RCC 7860 (cell line): Measurements from ENCODE around the gene PWWP2A.

Experiments
- DNase-seq: peaks from one replicate; pipeline ENCODE4 v3.0.0-alpha.2; 2015; ENCODE audit warnings: low spot score
- FAIRE-seq: peaks from 2 replicates; lab custom pipeline; 2012; peaks lifted over from hg19 to GRCh38; lab: Jason Lieb, UNC

PWWP2A gene

DNA sequence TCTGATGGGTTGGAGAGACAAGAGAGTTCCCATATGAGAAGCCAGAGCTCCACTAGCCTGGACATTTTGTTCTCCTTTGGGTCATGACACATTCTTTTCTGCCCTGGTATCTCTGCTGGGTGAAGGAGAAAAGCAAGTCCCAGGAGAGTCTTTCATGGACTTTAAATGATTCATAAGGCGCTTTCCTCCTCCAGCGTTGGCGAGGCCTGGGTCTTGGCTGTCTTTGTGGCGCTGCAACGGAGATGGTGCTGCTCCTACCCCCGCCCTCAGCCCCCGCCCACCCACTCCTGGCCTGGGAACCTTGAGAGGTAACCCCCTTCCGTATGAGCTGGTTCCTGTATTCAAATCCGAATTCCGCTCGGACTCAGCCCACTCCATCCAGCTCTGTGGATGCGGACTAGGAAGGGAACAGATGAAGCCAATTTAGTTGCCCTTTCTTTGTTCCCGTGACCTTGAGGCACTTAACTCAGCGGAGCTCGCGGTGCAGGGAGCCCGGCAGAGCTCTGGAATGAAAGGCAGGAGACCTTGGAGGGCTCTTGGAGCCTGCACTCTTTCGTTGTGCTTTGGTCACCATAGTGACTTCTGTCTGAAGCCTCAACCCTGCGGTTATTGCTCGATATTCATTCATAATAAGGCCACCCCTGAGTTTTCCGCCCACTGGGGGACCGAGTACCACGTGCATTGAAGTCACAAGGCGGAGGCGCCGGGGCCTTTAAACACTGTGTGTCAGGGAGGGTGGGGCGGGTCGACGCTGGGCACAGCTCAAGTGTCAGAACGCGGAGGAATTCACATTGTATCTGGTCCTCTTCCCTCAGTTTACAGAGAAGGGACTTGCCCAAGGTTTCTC, 14.0 kb upstream of the PWWP2A start:
- no peak for FAIRE-seq
- no peak for DNase-seq

DNA sequence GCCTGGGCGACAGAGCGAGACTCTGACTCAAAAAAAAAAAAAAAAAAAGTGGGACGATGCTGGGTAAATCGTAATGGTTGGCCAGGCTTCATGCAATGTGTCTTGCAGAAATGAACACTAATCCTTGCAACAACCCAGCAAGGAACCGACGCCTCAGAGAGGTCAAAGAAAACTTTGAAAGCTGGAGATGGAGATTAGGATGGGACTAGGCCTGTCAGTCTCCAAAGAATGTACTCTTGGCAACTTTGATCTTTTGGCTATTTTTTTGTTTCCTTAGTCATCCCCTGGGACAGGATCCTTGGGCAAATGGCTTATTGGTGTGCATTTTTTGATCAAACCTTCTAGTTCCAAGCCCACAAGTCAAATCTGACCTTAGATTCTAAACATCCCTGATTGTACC, 10.6 kb upstream of the PWWP2A start:
- FAIRE-seq (no peak), DNase-seq (no peak)

DNA sequence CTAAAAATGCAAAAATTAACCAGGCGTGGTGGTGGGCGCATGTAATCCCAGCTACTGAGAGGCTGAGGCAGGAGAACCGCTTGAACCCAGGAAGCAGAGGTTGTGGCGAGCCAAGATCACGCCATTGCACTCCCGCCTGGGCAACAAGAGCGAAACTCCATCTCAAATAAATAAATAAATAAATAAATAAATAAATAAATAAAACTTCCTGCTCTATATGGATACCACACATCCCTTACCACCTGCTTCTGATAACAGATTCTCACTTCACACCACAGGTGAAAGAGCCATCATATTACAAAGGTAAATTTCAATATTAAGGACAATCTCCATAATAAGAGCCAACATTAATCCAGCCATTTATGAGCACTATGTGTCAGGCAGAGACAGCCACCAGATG, 9.4 kb upstream of the PWWP2A start:
- no peak for DNase-seq
- FAIRE-seq, result no peak

DNA sequence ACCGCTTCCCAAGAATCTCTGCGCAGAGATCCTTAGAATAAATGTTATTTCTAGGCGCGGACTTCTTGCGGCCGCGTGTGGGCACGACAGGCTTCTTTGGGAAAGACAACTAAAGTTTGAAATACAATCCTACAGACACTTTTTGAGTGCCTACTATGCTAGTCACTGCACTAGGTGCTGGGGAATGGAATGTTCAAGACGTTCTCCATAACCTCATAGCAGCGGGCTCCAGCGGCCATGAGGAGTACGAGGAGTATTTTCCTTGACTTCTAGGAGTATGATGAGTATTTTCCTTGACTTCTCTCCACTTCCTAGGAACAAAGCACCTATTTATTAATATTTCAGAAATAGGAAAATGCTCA, 636 bp upstream of the PWWP2A start:
- DNase-seq (no peak), FAIRE-seq (no peak)

DNA sequence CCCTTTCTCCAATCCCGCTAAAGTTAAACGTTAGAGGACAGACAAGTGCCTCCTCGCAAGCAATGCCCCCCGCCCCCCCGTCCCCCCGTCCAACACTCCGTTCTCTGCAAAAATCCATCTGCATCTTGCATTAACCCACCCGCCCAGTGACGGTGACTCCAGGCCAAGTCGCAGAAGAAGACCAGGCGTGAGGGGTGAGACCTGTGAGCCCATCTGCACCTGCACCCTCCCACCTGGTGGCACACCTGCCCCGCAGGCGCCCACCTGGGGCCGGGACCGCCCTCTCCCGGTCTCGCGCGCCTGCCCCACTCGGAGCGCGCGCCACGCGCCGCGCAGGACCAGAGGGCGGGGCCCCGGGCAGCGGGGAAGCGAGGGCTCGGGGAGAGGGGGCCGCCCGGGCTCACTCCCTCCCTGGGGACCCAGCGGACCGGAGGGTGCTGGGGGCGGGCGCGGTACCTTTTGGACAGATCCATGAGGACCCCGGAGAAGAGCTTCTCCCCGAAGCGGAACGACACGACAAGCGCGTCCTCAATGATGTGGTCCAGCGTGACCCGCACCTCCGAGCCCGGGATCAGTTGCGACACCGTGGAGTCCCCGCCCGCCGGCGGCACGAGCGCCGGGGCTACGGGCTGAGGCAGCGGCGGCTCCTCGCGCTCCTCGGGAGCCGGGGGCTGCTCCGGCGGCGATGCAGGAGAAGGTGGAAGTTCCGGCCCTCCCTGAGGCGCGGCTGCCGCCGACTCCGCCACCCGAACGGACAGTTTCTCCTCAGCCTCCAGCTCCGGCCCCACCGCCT, 705 bp downstream of the PWWP2A start:
- FAIRE-seq (no peak), DNase-seq (no peak)

DNA sequence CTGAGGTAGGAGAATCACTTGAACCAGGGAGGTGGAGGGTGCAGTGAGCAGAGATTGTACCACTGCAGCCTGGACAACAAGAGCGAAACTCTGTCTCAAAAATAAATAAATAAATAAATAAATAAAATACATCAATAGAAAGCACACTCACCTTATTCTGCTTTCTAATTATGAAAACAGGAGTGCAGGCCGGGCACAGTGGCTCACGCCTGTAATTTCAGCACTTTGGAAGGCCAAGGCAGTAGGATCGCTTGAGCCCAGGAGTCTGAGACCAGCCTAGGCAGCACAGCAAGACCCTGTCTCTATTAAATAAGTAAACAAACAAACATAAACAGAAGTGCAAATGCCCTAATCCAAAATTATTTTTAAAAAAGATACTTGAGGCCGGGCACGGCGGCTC, 2.3 kb downstream of the PWWP2A start:
- no peak for FAIRE-seq
- no peak for DNase-seq

DNA sequence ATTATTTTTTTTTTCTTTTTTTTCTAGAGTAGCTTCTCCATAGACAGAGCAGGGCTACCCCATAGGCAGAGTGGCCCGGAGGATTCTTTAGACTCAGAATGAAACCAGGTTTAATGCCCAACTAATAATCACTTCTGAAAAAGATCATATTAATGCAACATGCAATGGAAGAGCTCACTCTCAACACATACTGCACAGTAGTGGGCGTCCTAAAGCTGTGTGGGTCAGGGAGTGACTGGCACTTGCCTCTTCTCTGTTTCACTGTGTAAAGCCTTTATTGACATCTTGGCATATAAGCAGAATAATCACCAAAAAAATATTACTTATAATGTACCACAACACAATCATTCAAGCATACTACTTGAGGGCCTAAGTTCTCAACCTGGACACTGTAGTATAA, 11.1 kb downstream of the PWWP2A start:
- FAIRE-seq, result no peak
- DNase-seq, result no peak

DNA sequence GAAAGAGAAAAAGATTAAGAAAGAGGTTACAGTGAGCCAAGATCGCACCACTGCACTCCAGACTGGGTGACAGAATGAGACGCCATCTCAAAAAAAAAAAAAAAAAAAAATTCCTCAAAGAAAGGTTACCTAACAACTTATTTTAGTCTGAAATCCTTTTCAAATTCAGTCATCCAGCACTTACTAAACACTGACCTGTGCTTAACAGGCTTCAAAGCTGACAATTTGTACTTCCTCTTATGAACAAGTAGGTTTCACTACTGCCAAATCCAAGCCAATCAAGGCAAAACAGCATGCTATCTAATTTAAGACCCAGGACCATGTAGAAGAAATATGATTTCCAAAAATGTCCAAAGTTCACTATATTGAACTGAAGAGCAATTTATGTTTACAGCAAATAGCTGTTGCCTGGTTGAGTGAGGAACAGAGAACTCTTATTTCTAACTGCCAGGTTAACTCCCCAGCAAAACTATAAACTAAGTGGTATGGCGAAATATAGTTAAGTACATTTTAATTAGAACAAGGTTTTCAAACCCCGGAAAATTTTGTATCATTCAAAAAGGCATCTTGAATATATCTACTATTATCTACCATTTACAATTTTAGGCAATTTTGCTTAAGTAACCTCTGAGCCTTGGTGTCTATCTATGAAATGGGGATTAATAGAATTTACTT, 13.4 kb downstream of the PWWP2A start:
- FAIRE-seq, result no peak

DNA sequence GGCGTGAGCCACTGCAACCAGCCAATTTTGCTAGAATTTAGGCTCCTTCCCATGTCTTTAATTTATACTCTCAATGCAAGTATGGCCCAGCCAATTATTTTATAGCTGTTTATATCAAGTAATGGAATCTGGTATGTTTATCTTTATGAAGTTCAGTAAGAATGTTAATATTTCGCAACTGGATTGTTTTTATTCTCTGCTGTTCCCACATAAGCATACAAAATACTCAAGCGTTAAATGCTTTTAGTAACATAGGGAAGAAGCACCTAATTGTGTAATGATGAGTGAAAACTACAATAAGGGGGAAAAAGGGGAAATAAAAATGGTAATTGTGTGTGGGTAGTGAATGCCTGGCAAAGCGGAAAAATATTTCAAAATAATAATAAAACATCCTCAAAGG, 21.3 kb downstream of the PWWP2A start:
- DNase-seq (no peak), FAIRE-seq (no peak)

More for the DNA sequence above, 13.4 kb downstream of the PWWP2A start:
- no peak for DNase-seq

DNA sequence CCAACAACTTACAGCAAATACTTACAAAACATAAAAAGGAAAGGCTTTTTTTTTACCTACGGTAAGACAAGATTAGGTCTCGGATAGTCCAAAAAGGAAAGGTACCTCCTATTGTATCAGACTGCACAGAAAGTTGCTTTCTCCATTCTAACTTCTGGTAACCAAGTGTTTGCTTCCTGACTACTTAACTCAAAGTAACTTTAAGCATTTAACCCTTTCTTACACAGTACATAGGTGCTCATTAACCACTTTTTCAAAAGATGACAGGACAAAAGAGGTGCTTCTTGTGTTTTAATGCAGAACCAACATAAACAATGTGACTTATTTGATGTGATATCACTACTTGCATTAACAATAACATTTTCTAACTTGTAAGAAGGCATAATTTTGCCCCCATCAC, 23.1 kb downstream of the PWWP2A start:
- FAIRE-seq (no peak), DNase-seq (no peak)

DNA sequence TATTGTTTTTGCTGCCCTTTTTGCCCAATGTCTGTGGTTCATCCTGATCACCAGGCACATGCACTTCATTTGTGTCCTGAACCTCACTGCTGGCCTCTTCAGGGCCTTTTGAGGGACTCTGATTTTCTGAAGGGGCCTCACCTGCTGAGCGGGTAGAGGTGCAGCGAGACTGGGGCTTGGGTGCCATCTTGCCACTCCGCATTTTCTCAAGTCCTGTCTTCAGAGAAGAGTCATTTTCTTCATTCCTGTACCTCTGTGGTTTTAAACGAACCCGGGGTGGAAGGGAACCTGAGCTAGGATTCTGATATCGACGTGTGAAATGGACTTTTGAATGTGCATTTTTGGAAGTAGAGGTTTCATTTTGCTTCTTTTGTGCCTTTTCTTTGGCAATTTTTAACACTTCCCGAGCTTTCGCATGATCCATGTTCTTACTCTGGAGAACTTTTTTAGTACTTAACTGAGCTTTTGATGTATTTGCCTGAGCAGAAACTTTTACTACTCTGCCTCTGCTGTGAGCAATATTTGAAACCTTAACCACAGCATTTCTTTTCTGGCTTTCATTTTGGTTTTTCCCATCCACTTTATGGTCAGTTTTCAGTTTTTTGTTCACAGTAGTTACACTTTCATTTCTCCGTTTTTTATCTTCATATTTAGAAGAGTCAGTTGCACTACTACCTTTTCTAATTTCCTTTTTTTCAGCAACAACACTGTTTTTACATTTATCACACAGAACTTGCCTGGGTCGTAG, 26.1 kb downstream of the PWWP2A start:
- no peak for DNase-seq
- FAIRE-seq, result no peak

DNA sequence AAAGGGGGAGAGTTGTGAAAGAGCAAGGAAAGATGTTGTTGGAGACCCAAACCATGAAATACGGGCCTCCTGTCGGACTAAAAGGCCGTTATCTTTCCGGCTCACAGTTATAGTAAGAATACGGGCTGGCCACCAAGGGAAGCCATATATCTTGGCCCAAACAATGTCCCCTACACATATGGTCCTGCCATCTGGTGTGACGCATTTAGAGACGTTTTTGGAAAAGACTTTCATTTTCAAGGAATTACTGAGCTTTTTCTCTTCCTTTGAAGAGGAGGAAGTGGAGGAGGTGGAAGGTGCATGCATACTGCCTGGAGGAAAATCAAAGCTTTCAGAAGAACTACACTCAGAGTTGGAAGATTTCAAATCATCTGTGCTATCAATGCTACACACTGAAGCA, 26.7 kb downstream of the PWWP2A start:
- no peak for FAIRE-seq

DNA sequence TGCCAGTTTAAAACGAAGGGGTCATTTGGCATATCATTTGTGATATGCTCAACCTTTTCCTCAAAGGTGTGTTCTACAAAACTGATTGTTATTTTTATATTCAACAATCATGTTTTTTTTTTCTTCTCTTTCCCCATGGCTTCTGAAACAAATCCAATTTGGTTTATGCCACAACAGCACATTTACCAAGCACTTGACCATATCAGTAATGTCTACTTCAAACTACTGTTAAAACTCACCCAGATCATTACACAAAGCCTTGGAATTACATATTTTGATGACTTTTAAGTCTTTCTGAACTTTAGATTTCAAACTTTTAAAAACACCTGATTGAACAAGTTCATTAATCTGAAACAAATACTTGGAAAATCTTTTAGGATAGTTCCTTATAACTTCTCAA, 29.2 kb downstream of the PWWP2A start:
- DNase-seq (no peak), FAIRE-seq (no peak)

More for the DNA sequence above, 26.7 kb downstream of the PWWP2A start:
- DNase-seq, result no peak

DNA sequence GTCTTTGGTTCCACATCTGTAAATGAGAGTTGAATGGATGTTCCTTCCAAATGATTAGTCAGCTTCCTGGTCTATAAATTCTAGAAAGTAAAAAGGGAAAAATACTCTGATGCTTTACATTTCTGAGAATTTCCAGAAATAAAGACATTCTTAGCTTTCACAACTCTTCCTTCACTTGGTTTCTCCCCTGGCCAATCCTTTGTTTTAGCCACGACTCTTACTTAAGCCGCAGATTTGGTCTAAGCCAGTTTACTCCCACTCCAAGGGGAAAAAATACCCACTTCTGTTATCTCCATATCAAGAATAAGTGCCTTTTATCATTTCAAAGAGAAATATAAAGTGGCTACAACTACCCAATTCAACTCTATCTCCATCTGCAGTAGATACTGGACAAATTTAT, 29.7 kb downstream of the PWWP2A start:
- FAIRE-seq (no peak), DNase-seq (no peak)

DNA sequence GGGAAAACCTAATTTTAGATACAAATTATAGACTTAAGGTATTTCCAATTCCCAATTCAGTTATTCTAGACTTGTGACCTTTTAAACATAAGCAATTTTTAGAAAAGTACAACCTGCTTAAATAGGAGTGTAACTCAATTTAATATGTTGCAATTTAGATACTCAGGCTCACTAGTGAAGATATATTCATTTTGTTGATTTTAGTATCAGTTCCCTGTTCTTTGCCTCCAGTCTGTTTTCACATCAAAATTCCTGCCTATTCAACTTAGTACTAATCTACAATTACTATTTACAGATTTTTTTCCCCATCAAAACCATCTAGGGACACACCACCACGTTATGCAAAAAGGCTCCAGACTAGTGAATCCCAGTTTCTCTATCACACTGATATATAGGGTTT, 30.4 kb downstream of the PWWP2A start:
- no peak for FAIRE-seq

DNA sequence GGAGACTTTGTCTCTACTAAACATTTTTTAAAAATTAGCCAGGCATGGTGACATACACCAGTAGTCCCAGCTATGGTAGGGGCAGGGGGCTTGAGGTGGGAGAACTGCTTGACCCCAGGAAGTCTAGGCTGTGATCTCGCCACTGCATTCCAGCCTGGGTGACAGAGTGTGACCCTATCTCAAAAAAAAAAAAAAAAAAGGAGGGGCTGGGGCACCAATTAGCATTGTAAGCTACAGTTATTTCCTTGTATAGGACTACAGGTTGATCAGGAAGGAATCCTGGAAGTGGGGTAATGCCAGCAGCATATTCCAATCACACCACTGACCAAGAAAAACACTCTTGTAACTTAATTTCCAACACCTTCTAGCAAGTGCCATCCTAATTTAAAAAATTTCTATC, 32.1 kb downstream of the PWWP2A start:
- DNase-seq (peak; percentile 8), FAIRE-seq (no peak)

More for the DNA sequence above, 30.4 kb downstream of the PWWP2A start:
- DNase-seq, result no peak

DNA sequence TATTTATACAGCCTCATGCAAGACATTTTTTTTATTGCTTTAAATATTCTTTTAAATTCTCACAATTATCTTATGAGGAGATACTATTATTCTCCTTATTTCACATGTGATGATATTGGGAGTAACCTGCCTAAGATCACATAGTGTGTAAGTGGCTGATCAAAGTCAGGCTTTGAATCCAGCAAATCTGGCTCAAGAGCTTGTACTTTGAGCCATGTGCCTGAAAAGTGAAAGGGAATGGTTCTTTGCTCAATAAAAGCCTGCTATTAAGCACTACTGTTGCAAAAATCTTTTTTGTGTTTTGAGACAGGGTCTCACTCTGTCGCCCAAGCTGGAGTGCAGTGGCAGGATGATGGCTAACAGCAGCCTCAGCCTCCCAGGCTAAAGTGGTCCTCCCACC, 35.1 kb downstream of the PWWP2A start:
- FAIRE-seq, result no peak
- DNase-seq, result no peak

DNA sequence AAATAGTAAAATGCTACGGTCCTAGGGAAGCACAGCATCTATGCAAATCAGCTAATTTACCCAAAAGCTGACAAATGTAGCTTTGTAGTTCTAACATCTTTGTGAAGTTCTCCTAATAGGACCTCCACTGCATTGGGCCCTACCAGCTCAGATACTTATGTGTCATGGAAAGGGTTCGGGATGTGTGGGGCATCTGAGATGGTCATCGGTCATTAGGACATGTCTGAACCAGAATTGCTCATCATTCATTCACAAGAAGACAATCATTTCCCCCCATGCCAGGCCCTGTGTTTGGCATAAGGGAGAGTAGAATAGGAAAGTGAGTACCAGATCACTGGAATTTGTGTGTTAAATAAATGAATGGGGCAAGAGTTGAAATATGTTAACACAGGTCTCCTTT, 35.7 kb downstream of the PWWP2A start:
- DNase-seq, result peak; percentile 81
- FAIRE-seq, result no peak

DNA sequence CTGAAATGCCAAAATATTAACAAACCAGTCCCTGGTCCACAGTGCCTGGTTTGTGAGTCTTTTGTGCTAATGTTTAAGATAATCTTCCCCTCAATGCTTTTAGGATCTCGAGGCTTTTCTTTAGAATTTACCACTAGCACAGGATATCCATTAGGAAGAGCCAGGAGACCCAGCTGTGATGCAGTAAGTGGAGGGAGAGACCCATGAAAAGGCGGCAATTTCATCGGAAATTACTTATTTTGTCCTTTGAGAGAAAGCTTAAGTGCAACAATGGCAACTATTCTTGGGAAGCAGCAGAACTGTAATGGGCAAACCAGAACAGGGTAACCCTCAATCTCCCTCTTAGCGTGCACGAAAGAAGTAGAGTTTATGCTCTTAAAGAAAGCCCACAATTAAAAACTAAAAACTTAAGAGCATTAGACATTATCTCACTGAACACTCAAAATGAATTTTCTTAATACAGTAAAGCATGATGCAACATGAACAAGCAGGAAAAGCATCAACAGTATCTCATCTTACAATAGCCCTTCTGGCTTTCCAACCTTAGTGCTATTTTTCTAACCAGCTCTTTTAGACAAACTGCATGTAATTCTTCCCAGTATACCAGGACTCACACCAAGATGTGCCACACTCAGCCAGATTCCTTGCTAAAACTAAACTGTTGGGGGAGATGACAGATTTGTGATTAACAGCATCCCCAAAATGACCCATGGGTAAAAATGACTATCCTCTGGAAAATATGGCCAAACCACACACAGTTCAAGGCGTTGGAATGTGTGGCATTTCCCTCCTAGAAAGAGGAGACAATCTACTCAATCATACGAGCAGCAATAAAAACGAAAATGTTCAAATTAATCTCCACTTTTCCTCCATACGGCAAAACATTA, 36.4 kb downstream of the PWWP2A start:
- DNase-seq (peak; percentile 81), FAIRE-seq (peak; percentile 84)

DNA sequence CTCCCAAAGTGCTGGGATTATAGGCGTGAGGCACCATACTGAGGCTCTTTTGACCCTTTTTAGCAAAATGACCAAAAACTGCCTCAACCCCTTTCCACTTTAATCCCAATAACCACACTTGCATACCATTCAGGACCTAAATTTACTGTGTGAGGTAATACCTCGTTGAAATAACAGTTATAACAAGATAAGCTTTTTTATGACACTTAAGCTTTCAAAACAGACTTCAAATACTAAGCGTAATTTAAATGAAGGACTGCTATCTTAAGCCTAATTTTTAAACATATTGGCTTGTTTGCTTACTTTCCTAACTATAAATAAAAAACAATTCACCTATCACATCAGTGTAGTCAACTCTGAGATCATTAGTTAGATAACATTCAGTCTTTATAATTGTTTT, 37.8 kb downstream of the PWWP2A start:
- DNase-seq (no peak), FAIRE-seq (no peak)
